K562 (cell line): ENCODE results near the gene TUT1. TPM values are rescaled to one million over a fixed set of nuclear protein-coding genes. Genes with fewer than 3 reads are reported as not detected.
A peak's percentile ranks its signal among the peaks of the same experiment; 100 is the strongest.

Experiments
- EP300 ChIP-seq: IDR thresholded peaks from 2 replicates; pipeline ENCODE4 v1.6.1; 2012; ENCODE audit warnings: low read length, improper control_type of control experiment
- EP400 ChIP-seq: fragments of 450-650 bp; IDR thresholded peaks from 2 replicates; pipeline ENCODE4 v1.6.1; 2017; ENCODE audit warnings: antibody characterized with exemption, mild to moderate bottlenecking, moderate library complexity
- KAT7 ChIP-seq: sonication (generic); formaldehyde crosslinking; IDR thresholded peaks from 2 replicates; pipeline ENCODE4 v1.8.0; 2022; ENCODE audit warnings: missing genetic modification reagents, mild to moderate bottlenecking, borderline replicate concordance
- KLF16 ChIP-seq: IDR thresholded peaks from 2 replicates; pipeline ENCODE4 v1.6.1; 2016; ENCODE audit warnings: antibody characterized with exemption
- MEF2A ChIP-seq: IDR thresholded peaks from 2 replicates; pipeline ENCODE4 v1.6.1; 2011; ENCODE audit warnings: low read depth, mild to moderate bottlenecking, low read length, moderate library complexity; ENCODE audit not compliant: control insufficient read depth
- PHF8 ChIP-seq: fragments of 200-600 bp; sonication (generic); IDR thresholded peaks from 2 replicates; pipeline ENCODE4 v1.6.1; 2012; ENCODE audit warnings: mixed run types, mild to moderate bottlenecking, inconsistent platforms, low read length, moderate library complexity, borderline replicate concordance
- PPARD ChIP-seq: fragments of 250-450 bp; sonication (Bioruptor Pico); IDR thresholded peaks from 2 replicates; pipeline ENCODE4 v1.8.0; 2022; ENCODE audit warnings: inconsistent platforms, mild to moderate bottlenecking, moderate library complexity
- SREBF2 ChIP-seq: sonication (generic); formaldehyde crosslinking; IDR thresholded peaks from 2 replicates; pipeline ENCODE4 v1.4.0; 2020; ENCODE audit warnings: mild to moderate bottlenecking, missing genetic modification reagents
- WHSC1 ChIP-seq: IDR thresholded peaks from one replicate; pipeline ENCODE4 v1.6.1; 2012; ENCODE audit warnings: low read length, control low read depth, inconsistent platforms
- ZMIZ1 ChIP-seq, 2 experiments: fragments of 150-350 bp in 1 of 2; IDR thresholded peaks; 2 replicates each; pipeline ENCODE4 v1.6.1; 2012 to 2016; ENCODE audit warnings: low read depth in 2 of 2, low read length in 2 of 2, mild to moderate bottlenecking in 1 of 2, moderate library complexity in 1 of 2
- ZNF239 ChIP-seq: fragments of 250-450 bp; sonication (Bioruptor Pico); IDR thresholded peaks from 2 replicates; pipeline ENCODE4 v1.4.0; 2020; ENCODE audit warnings: mild to moderate bottlenecking
- ZNF277 ChIP-seq: fragments of 250-450 bp; sonication (Bioruptor Pico); IDR thresholded peaks from 2 replicates; pipeline ENCODE4 v1.8.0; 2022; ENCODE audit warnings: inconsistent platforms, mild to moderate bottlenecking, moderate library complexity, borderline replicate concordance
- polyA plus RNA-seq, 8 experiments: library from polyadenylated mRNA; depleted of rRNA in 4 of 8; stranded (reverse) in 5 of 8; unstranded in 3 of 8; fragments of >200 nt; fragmentation: Nextera tagmentation in 2 of 8; fragmentation: Illumina TruSeq in 1 of 8; extraction: Ambion mirVana in 2 of 8; extraction: Trizol in 1 of 8; gene quantifications; 2 replicates each; pipeline versions ENCODE4 v1.2.1 to v1.2.3, GENCODE V29; 2011 to 2014; ENCODE audit warnings: inconsistent platforms in 1 of 8, missing spikeins in 1 of 8
- total RNA-seq, 7 experiments: library from RNA; depleted of rRNA in 6 of 7; stranded (reverse); fragments of >200 nt in 6 of 7; fragmentation: Illumina TruSeq in 2 of 7; extraction: Trizol in 2 of 7; gene quantifications; 2 replicates each; pipeline versions ENCODE4 v1.2.1 to v1.2.3, GENCODE V29; 2011 to 2021; ENCODE audit warnings: low replicate concordance in 1 of 7
- TF ChIP-seq, protein P1 (sequence below): fragments of 450-650 bp; IDR thresholded peaks from 2 replicates; pipeline ENCODE4 v1.6.1; 2017; ENCODE audit warnings: antibody characterized with exemption, mild to moderate bottlenecking
- TF ChIP-seq, protein P2 (sequence below): sonication (generic); IDR thresholded peaks from 2 replicates; pipeline ENCODE4 v1.6.1; 2016
- TF ChIP-seq, protein P3 (sequence below): sonication (generic); formaldehyde crosslinking; IDR thresholded peaks from 2 replicates; pipeline ENCODE4 v1.8.0; 2022; ENCODE audit warnings: mild to moderate bottlenecking, missing genetic modification reagents

TUT1 gene
- total and polyA plus RNA-seq, 9 of the 15 experiments (the other 6 are each of a cell fraction or from before 2014, with no cell fraction given) = 0.66 to 44.3 (median 15.7) TPM

DNA sequence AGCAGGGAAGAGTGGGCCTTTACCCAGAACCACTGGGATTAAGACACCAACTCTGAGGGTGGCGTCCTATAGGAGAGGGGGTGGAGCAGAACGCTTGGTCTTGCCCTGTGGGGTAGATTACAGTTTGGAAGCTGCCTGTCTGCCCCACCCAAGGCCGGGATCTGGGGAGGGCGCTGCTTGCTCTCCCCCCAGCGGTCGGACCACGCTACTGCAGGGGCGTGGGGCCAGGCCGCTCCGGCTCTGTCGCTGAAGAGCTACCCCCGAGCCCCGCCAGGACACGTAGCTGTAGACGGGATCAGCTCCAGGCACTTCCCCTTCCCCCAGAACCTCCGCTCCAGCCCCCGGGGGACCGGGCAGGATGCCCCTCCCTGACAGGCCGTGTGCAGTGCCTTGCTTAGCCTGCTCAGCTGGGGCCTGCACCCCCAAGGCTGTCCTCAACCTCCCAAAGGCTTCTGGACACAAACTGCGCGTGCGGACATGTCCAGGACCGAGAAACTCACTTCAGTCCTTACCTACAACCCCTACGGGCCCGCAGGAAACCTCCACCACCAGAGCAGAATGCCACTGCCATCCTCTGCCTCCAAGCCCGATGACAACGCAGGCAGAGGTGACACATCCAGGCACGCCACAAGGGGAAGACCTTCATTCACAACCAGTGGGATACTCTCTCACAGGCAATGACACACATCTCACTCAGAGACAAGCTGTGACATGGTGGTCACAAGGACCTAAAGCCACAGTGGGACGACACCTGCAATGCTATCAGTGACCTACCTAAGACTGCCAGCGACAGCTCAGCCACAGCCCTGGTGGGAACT lies 48.4 kb downstream of the TUT1 start (continued):
- TF ChIP-seq, protein P1, sequence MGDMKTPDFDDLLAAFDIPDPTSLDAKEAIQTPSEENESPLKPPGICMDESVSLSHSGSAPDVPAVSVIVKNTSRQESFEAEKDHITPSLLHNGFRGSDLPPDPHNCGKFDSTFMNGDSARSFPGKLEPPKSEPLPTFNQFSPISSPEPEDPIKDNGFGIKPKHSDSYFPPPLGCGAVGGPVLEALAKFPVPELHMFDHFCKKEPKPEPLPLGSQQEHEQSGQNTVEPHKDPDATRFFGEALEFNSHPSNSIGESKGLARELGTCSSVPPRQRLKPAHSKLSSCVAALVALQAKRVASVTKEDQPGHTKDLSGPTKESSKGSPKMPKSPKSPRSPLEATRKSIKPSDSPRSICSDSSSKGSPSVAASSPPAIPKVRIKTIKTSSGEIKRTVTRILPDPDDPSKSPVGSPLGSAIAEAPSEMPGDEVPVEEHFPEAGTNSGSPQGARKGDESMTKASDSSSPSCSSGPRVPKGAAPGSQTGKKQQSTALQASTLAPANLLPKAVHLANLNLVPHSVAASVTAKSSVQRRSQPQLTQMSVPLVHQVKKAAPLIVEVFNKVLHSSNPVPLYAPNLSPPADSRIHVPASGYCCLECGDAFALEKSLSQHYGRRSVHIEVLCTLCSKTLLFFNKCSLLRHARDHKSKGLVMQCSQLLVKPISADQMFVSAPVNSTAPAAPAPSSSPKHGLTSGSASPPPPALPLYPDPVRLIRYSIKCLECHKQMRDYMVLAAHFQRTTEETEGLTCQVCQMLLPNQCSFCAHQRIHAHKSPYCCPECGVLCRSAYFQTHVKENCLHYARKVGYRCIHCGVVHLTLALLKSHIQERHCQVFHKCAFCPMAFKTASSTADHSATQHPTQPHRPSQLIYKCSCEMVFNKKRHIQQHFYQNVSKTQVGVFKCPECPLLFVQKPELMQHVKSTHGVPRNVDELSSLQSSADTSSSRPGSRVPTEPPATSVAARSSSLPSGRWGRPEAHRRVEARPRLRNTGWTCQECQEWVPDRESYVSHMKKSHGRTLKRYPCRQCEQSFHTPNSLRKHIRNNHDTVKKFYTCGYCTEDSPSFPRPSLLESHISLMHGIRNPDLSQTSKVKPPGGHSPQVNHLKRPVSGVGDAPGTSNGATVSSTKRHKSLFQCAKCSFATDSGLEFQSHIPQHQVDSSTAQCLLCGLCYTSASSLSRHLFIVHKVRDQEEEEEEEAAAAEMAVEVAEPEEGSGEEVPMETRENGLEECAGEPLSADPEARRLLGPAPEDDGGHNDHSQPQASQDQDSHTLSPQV = peak; percentile 64
- TF ChIP-seq, protein P2, sequence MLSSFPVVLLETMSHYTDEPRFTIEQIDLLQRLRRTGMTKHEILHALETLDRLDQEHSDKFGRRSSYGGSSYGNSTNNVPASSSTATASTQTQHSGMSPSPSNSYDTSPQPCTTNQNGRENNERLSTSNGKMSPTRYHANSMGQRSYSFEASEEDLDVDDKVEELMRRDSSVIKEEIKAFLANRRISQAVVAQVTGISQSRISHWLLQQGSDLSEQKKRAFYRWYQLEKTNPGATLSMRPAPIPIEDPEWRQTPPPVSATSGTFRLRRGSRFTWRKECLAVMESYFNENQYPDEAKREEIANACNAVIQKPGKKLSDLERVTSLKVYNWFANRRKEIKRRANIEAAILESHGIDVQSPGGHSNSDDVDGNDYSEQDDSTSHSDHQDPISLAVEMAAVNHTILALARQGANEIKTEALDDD = 0 out of 2 replicates have a peak, but pooled peaks have one; percentile 16
- no peak for TF ChIP-seq ZNF239 (CRISPR knock-in tag)
- TF ChIP-seq KLF16 = peak; percentile 57; the same call in 1 of the 2 replicates
- no peak for TF ChIP-seq WHSC1
- TF ChIP-seq KAT7 (CRISPR knock-in tag) = peak; percentile 68
- 0 out of 2 replicates have a peak, but pooled peaks have one; percentile 7 for TF ChIP-seq EP300
- peak in 1 of 2 experiments; percentile 54; a peak in 1 of 4 replicates for TF ChIP-seq ZMIZ1 (IDR thresholded peaks at IDR 0.05; ENCODE audit: low read depth in 2 of 2, low read length in 2 of 2)
- no peak for TF ChIP-seq SREBF2 (CRISPR knock-in tag)
- no peak for TF ChIP-seq PPARD
- TF ChIP-seq EP400 = no peak
- TF ChIP-seq ZNF277 (CRISPR knock-in tag) = no peak
- no peak for TF ChIP-seq MEF2A
- TF ChIP-seq, protein P3, sequence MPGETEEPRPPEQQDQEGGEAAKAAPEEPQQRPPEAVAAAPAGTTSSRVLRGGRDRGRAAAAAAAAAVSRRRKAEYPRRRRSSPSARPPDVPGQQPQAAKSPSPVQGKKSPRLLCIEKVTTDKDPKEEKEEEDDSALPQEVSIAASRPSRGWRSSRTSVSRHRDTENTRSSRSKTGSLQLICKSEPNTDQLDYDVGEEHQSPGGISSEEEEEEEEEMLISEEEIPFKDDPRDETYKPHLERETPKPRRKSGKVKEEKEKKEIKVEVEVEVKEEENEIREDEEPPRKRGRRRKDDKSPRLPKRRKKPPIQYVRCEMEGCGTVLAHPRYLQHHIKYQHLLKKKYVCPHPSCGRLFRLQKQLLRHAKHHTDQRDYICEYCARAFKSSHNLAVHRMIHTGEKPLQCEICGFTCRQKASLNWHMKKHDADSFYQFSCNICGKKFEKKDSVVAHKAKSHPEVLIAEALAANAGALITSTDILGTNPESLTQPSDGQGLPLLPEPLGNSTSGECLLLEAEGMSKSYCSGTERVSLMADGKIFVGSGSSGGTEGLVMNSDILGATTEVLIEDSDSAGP = no peak
- no peak for TF ChIP-seq PHF8
